ENCODE results near the gene YAP1. TPM values are rescaled to one million over a fixed set of nuclear protein-coding genes. Genes with fewer than 3 reads are reported as not detected.
"Not testable (repeated sequence)": the region's sequence is repeated elsewhere in the genome, so short reads cannot be mapped to it uniquely, and the experiment has no call there.

YAP1 gene
- polyA plus RNA-seq, 1 donor: 78.8 TPM

GRCh38 chr11:102241026-102241425 is 130.8 kb downstream of the YAP1 start:
- DNase-seq: no peak

DNA sequence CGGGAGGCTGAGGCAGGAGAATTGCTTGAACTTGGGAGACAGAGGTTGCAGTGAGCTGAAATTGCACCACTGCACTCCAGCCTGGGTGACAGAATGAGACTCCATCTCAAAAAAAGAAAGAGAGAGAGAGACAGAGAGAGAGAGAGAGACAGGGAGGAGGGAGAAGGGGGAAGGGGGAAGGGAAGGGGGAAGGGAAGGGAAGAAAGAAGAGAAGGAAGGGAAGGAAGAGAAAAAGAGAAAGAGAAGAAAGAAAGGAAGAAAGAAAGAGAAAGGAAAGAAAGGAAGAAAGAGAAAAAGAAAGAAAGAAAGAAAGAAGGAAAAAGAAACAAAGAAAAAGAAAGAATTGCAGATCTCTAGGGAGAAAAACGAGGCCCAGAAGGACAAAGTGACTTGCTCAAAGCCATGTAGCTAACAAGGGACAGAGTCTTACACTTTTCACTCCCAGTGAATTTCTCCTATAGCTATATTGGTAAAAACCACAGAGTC is 133.2 kb downstream of the YAP1 start:
- no peak for DNase-seq

DNA sequence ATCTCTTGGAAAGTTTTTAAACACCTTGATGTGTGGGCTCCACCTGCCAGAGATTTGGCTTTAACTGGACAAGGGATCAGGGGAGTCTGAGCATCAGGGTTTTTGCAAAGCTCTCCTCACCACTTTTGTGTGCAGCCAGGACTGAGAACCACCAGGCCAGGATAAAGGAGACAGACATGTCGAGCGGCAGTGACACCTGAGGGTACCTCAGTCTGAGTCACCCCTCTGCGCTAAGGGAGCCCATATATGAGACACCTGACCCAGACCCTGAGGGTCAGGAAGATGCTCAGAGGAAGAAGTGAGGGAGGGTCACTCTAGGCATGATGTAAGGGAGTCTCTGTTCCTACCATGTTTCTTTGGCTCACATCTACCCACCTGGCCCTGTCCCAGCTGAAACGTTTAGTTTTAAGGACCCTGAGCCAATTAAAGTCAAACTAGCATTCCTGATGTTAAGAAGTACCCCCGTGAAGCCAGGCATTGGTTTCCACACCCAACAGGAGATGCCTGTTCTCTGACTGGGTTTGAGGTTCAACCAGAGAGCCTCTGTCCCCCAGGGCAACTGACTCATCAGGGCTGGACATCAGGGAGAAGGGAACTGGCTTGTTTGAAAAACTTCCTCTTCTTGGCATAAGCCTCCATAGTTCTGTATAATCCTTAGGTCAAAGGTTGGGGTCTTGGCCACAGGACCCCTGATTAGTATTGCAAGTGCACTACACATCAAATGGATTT is 134.6 kb downstream of the YAP1 start:
- no peak for DNase-seq

GRCh38 chr11:102251423-102251822 is 141.2 kb downstream of the YAP1 start:
- DNase-seq: no peak

GRCh38 chr11:102252339-102252891 is 142.2 kb downstream of the YAP1 start:
- DNase-seq: no peak

- DNase-seq: no peak
Measured at GRCh38 chr11:102253020-102253715, 142.9 kb downstream of the YAP1 start.

GRCh38 chr11:102254047-102254446 is 143.8 kb downstream of the YAP1 start:
- DNase-seq: no peak

DNA sequence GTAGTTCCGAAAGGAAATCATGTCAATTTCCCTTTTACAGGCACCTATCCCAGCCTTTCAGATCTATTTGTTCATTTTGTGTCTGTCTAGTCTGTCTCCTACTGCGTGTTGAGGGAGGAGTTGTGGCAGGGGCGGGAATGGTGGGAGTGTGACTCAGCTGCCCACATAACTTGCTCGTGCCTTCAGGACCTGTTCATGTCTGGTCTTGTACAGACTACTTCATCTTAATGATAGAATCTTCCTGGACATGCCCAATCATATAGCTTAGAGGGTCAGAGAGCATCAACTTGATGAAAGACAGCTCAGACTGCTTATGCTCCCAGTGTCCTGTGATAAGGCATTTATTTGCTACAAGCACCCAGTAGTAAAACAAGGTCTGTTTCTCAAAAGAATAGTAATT is 146.0 kb downstream of the YAP1 start:
- no peak for DNase-seq

GRCh38 chr11:102260241-102260640 is 150.0 kb downstream of the YAP1 start:
- no peak for DNase-seq

- no peak for DNase-seq
Measured at GRCh38 chr11:102263379-102264003, 153.2 kb downstream of the YAP1 start.

GRCh38 chr11:102264704-102265103 is 154.5 kb downstream of the YAP1 start:
- not testable (repeated sequence) for DNase-seq

DNA sequence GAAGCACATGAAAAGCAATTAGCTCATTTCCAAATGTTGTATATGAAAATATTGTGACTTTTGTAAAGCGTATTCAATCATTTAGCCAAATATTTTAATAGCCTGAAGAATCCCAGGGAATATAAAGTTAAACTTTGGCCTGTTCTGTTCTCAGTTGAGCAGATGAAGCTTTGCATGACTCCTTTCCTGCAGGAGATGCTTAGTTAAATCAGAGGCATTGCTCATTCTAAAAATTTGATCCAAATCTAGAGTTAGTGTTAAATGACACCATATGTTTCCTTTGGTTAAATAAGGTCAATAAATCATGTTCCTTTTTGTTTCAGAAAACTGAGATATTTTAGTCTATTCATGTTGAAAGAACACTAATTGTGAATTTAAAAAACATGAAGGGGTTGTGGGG is 155.9 kb downstream of the YAP1 start:
- DNase-seq: no peak

GRCh38 chr11:102267609-102268008 is 157.4 kb downstream of the YAP1 start:
- DNase-seq: no peak

- peak; percentile 64 for DNase-seq
Measured at GRCh38 chr11:102268083-102268984, 158.1 kb downstream of the YAP1 start.

DNA sequence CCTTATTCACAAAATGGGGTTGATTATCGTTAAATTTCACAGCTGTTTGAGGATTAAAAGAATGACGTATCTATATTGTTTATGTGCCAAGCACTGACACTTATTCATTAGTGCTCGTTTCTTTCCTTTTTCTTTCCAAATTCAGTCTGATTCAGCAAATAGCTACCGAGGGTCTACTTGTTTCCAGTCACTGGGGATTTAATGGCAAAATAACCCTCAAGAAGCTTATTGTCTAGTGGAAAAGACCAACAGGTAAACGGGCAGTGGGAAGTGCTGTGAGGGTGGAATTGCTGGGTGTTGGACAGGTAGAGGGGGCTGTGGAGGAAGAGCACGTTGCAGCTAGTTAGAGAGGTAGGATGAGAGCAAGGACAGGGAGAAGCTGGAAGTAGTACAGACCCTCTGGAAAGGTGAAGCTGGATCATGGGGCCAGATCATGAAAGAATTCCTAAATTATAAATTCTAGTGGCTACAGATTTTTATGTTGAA is 158.8 kb downstream of the YAP1 start:
- DNase-seq: no peak

DNA sequence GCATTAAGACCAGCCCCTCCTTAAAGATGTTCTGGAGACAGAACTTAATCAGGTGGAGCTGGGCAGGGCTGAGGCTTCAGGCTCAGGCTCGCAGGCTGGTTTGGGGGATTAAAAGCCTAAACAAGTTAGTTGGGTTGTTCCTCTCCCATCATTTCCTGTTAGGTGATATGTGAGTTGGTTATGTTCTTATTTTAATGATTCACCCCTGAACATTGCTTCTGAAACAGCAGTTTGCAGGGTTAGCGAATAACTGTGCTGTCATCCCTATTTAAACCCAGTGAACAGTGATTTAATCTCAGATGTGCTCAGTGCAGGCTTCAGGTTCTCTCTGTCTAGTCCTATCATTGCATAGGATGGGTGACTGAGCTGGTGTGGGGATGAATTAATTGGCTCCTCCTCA is 159.7 kb downstream of the YAP1 start:
- no peak for DNase-seq

DNA sequence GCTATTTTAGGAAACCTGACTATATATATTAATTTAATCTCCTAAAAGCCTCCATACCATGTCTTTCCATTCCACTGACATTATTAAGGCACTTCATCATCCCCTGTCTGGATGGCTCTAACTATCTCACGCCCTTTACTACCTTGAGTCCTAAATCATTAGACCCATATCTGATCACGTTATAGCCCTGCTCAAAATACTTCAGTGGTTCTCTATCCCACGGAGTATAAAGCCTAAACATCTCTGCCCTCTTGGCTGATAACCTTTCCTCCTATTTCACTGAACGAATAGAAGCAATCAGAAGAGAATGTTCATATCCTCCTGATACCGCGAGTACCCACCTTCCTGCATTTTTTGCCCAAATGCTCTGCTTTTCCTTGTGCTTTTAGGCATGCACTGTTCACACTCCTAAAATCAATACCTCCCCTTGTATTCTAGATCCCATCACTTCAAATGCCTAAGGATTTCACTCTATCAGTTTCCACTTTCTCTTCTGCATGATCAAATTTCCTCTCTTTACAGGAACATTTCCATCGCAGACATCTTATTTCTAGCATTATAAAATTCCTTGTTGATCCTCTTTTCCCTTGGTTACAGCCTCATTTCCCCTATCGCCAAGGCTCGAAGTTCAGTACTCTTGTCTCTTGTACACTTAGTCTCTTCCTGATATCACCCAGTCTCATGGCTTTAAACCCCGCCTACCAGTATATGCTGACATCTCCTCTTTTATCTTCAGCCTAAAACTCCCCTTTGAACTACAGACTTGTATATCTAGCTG is 162.0 kb downstream of the YAP1 start:
- DNase-seq: no peak

DNA sequence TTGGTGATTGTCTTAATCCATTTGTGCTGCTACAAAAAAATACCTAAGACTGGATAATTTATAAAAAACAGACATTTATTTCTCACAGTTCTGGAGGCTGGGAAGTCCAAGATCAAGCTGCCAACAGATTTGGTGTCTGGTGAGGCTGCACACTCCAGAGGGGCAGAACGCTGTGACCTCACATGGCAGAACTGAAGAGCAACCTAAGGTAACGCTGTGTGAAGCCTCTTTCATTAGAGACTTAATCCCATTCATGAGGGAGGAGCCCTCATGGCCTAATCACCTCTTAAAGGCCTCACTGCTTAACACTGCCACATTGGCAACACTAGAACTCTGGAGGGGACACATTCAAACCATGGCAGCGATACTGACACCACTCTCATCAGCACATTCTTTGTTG is 164.4 kb downstream of the YAP1 start:
- no peak for DNase-seq

DNA sequence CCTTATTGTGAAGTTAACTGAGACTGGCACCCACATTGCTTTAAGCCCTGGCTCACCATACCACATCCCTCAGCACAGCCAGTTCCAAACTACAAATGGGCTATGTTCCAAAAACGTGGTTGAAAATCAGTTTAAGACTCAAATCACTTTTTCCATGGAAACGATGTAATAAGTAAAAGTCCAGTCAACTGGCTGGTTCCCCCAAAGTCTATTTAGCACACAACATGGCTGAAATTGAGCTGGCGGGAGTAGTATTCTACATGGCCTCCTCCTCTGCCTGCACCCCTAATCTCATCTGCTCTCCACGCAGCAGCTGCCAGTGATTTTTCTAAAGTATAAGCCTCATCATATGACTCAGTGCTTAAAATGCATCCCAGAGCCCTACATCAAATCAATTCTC is 166.1 kb downstream of the YAP1 start:
- peak; percentile 54 for DNase-seq

DNA sequence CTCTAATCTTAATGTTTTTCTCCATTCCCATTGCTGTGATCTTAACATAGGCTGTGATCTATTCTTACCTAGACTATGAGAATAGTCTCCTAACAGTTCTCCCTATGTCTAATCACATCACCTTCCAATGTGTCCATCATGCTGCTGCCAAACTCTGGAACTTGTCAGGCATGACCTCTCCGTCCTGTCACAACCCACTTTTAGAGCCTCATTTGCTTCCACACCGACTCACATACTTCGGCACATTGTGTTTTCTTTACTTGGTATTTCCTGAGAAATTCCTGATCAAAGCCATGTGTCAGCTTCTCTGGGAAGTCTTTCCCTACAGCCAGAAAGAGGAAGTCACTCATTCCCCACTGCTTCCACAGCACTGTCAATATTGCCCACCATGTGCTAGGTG is 166.5 kb downstream of the YAP1 start:
- DNase-seq: no peak

DNA sequence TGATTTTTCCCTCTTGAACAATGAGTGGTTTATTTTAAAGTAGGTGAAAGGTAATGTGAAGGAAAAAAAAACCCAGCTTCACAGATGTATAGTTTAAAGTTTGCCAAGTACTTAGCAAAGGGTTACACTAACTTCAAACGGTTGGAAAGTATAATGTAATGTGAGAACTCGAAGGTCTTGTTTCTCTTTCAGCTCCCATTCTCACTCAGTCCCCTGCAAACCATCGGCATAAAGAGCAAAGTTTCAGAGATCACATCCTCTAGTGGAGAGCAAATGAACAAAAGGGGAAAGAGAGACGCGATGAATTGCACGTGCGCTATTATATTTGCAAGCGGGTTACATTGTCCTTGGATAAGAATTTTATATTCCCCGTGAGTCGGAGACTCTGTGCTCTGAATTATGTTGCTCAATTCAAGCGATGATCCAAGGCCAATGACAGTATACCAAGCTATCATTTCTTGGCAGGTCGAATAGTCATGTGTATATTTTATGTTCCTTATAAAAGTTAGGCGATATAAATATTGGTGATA is 169.5 kb downstream of the YAP1 start:
- peak; percentile 68 for DNase-seq

All from hindlimb muscle (tissue), 1 donor.